ENCODE measurements around the gene PRKN. TPM values are rescaled to one million over a fixed set of nuclear protein-coding genes. Genes with fewer than 3 reads are reported as not detected.

Gene PRKN
- total and polyA plus RNA-seq, 2 experiments from 2014 or later, result 2.3 to 3.9 TPM

GRCh38 chr6:162190981-162191380 lies 536.6 kb downstream of the PRKN start:
- no peak overlapping the region for H3K4me3 ChIP-seq
- H3K4me2 ChIP-seq, result no peak overlapping the region
- 92% methylated on average over 6 of the region's 6 CpGs for WGBS (ENCODE audit: low lambda C conversion rate, missing lambda C conversion rate)
- no peaks in the 10 kb centered on the region for H3K9me3 ChIP-seq (ENCODE audit: low read depth)
- no peaks in the 10 kb centered on the region for H3K79me2 ChIP-seq
- TF ChIP-seq EZH2 (IDR thresholded peaks at IDR 0.05; ENCODE audit: borderline replicate concordance) (no peak), EZH2phosphoT487 (IDR thresholded peaks at IDR 0.05; ENCODE audit: low read depth, severe bottlenecking, unreplicated experiment) (no peak)
- TF ChIP-seq, protein P1, sequence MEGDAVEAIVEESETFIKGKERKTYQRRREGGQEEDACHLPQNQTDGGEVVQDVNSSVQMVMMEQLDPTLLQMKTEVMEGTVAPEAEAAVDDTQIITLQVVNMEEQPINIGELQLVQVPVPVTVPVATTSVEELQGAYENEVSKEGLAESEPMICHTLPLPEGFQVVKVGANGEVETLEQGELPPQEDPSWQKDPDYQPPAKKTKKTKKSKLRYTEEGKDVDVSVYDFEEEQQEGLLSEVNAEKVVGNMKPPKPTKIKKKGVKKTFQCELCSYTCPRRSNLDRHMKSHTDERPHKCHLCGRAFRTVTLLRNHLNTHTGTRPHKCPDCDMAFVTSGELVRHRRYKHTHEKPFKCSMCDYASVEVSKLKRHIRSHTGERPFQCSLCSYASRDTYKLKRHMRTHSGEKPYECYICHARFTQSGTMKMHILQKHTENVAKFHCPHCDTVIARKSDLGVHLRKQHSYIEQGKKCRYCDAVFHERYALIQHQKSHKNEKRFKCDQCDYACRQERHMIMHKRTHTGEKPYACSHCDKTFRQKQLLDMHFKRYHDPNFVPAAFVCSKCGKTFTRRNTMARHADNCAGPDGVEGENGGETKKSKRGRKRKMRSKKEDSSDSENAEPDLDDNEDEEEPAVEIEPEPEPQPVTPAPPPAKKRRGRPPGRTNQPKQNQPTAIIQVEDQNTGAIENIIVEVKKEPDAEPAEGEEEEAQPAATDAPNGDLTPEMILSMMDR (IDR thresholded peaks at IDR 0.05; ENCODE audit: poor library complexity), result no peak
- no peaks in the 10 kb centered on the region for H3K9me2 ChIP-seq (replicated peaks; ENCODE audit: insufficient read depth)
- H3K36me3 ChIP-seq (replicated peaks; ENCODE audit: insufficient read depth, low read depth), result no peaks in the 10 kb centered on the region
- H4K20me1 ChIP-seq (ENCODE audit: insufficient read depth, poor library complexity, severe bottlenecking), result no peaks in the 10 kb centered on the region
- no peak for DNase-seq (ENCODE audit: low spot score)
- H3K27me3 ChIP-seq, result no peaks in the 10 kb centered on the region
- H2AFZ ChIP-seq, result no peak overlapping the region
- no peak overlapping the region for H3K27ac ChIP-seq
- no peaks in the 10 kb centered on the region for H3K4me1 ChIP-seq (ENCODE audit: insufficient read depth)

DNA sequence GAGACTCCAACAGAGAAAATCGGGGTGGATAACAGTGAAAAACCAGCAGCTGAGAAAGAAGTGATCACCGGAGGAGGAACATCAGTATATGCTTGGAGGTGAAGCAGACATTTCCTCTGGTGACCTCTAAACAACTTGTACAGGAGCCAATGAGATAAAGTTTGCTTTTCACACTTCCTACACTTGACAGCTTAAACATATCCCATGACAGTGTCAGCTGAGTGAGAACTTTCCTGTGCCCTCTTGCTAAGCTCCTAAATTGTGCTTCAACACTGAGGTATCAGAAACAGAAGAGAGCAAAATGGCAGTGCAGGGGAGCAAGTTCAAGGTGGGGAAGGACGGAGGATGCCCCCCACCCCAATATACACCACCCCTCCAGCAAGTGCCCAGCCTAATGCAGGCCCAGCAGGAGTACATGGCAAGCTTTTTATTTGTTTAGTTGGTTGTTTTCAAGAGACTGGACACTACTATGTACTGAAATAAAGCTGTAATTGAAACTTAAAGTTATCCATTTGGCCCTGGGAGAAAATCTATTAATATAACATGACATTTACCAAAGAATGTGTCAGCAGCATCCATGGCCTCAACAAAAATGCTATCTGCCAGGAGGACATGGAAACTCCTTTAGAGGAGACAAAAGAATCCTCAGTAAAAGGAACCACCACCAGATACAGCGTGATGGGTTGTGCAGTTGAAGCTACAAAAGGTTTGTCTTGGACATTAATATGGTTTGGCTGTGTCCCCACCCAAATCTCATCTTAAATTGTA lies 540.2 kb downstream of the PRKN start:
- H3K9me3 ChIP-seq (ENCODE audit: low read depth), result no peaks in the 10 kb centered on the region
- no peaks in the 10 kb centered on the region for H3K9me2 ChIP-seq (replicated peaks; ENCODE audit: insufficient read depth)
- no peaks in the 10 kb centered on the region for H4K20me1 ChIP-seq (ENCODE audit: insufficient read depth, poor library complexity, severe bottlenecking)
- H3K4me2 ChIP-seq, result no peak overlapping the region
- H3K4me3 ChIP-seq, result no peak overlapping the region
- WGBS (ENCODE audit: low lambda C conversion rate, missing lambda C conversion rate), result 86% methylated on average over 4 of the region's 4 CpGs
- H3K36me3 ChIP-seq (replicated peaks; ENCODE audit: insufficient read depth, low read depth), result no peaks in the 10 kb centered on the region
- TF ChIP-seq EZH2 (IDR thresholded peaks at IDR 0.05; ENCODE audit: borderline replicate concordance) (no peak), EZH2phosphoT487 (IDR thresholded peaks at IDR 0.05; ENCODE audit: low read depth, severe bottlenecking, unreplicated experiment) (no peak)
- TF ChIP-seq, protein P1 (IDR thresholded peaks at IDR 0.05; ENCODE audit: poor library complexity), result no peak
- H2AFZ ChIP-seq, result no peak overlapping the region
- no peaks in the 10 kb centered on the region for H3K79me2 ChIP-seq
- no peak overlapping the region for H3K27ac ChIP-seq
- H3K4me1 ChIP-seq (ENCODE audit: insufficient read depth), result no peaks in the 10 kb centered on the region
- no peaks in the 10 kb centered on the region for H3K27me3 ChIP-seq
- DNase-seq (ENCODE audit: low spot score), result no peak

- H3K79me2 ChIP-seq, result no peaks in the 10 kb centered on the region
- H3K27ac ChIP-seq, result no peak overlapping the region
- H3K9me3 ChIP-seq (ENCODE audit: low read depth), result no peaks in the 10 kb centered on the region
- 90% methylated on average over 9 of the region's 9 CpGs for WGBS (ENCODE audit: low lambda C conversion rate, missing lambda C conversion rate)
- H3K27me3 ChIP-seq, result no peaks in the 10 kb centered on the region
- no peak overlapping the region for H3K4me2 ChIP-seq
- H3K36me3 ChIP-seq (replicated peaks; ENCODE audit: insufficient read depth, low read depth), result no peaks in the 10 kb centered on the region
- H3K4me1 ChIP-seq (ENCODE audit: insufficient read depth), result no peaks in the 10 kb centered on the region
- H4K20me1 ChIP-seq (ENCODE audit: insufficient read depth, poor library complexity, severe bottlenecking), result no peaks in the 10 kb centered on the region
- TF ChIP-seq EZH2 (IDR thresholded peaks at IDR 0.05; ENCODE audit: borderline replicate concordance) (no peak), EZH2phosphoT487 (IDR thresholded peaks at IDR 0.05; ENCODE audit: low read depth, severe bottlenecking, unreplicated experiment) (no peak)
- TF ChIP-seq, protein P1 (IDR thresholded peaks at IDR 0.05; ENCODE audit: poor library complexity), result no peak
- H2AFZ ChIP-seq, result no peak overlapping the region
- DNase-seq (ENCODE audit: low spot score), result no peak
- no peak overlapping the region for H3K4me3 ChIP-seq
- H3K9me2 ChIP-seq (replicated peaks; ENCODE audit: insufficient read depth), result no peaks in the 10 kb centered on the region
Measured at GRCh38 chr6:162184465-162184864, 543.1 kb downstream of the PRKN start.
